Ovary (tissue), 3 donors: ENCODE data around the gene SYT2.
"Not testable (repeated sequence)": the region's sequence is repeated elsewhere in the genome, so short reads cannot be mapped to it uniquely, and the experiment has no call there.

Experiments used
- CTCF ChIP-seq, 3 donors: fragments of 450-650 bp in 2 of 3; fragments of 200-600 bp in 1 of 3; IDR thresholded peaks; one replicate each; pipeline versions ENCODE4 v1.5.1 to v1.8.0; 2016 to 2022; ENCODE audit warnings: antibody characterized with exemption in 3 of 3, mild to moderate bottlenecking in 1 of 3
- POLR2A ChIP-seq: fragments of 450-650 bp; IDR thresholded peaks from one replicate; pipeline ENCODE4 v1.6.1; 2017; ENCODE audit warnings: antibody characterized with exemption, mild to moderate bottlenecking, moderate library complexity
- donor health status: DM: no; HTN: no; CAD: no.

- TF ChIP-seq POLR2A; CTCF (IDR thresholded peaks at IDR 0.05): not testable (repeated sequence)
Observed at GRCh38 chr1:202615208-202615500, 95.1 kb downstream of the SYT2 start.
